ENCODE measurements around the gene KIRREL3.

- TF ChIP-seq CTCF (IDR thresholded peaks at IDR 0.05): no peak
- TF ChIP-seq EP300 (IDR thresholded peaks at IDR 0.05): no peak
Observed at GRCh38 chr11:126423743-126424142, 576.8 kb downstream of the KIRREL3 start.

Measured in ovary (tissue), 3 donors.